ENCODE measurements around the gene ZNF362. TPM values are rescaled to one million over a fixed set of nuclear protein-coding genes. Genes with fewer than 3 reads are reported as not detected.
A peak's percentile ranks its signal among the peaks of the same experiment; 100 is the strongest.

ZNF362 gene
- total and polyA plus RNA-seq, 10 of the 15 experiments (the other 5 are each of a cell fraction or from before 2014, with no cell fraction given) = 0.74 to 22.8 (median 7.4) TPM

GRCh38 chr1:33321178-33321577 is 64.9 kb downstream of the ZNF362 start:
- BruUV-seq (replicated peaks) = no TSS peak

More at GRCh38 chr1:33321178-33321577, 64.9 kb downstream of the ZNF362 start:
- H3K4me2 ChIP-seq (ENCODE audit: control insufficient read depth, insufficient read depth) = no peak overlapping the region
- H3K4me1 ChIP-seq (ENCODE audit: control insufficient read depth, insufficient read depth, low read length) = no peaks in the 10 kb centered on the region
- 57% methylated on average over 3 of the region's 5 CpGs for WGBS (ENCODE audit: insufficient coverage, insufficient replicate concordance, low lambda C conversion rate, missing lambda C conversion rate)
- H3K9me3 ChIP-seq (replicated peaks; ENCODE audit: control insufficient read depth, insufficient read depth, low read length) = no peaks in the 10 kb centered on the region
- H3K27ac ChIP-seq (ENCODE audit: control insufficient read depth, insufficient read depth) = no peak overlapping the region
- in situ Hi-C loops (cut with MboI) (no loop called here), intact Hi-C loops (cut with micrococcal nuclease; ENCODE audit: unreplicated experiment) (no loop called here)
- DNase-seq (ENCODE audit: low read depth, low spot score) = no peak
- no peak overlapping the region for H2AFZ ChIP-seq (ENCODE audit: control insufficient read depth, low read depth, low read length)
- POLR2A ChIA-PET = no interaction called here
- peaks cover 7 to 16% of the 10 kb centered on the region in 2 experiments; a peak in 3 of 4 replicates for H3K36me3 ChIP-seq (ENCODE audit: control insufficient read depth in 2 of 2, insufficient read depth in 2 of 2, low read length in 1 of 2)
- H3K27me3 ChIP-seq (replicated peaks in 1 of 2; ENCODE audit: control insufficient read depth in 2 of 2, insufficient read depth in 2 of 2, low read length in 1 of 2) = no peaks in the 10 kb centered on the region; a peak in 2 of 4 replicates
- ATAC-seq = no peak
- TF ChIP-seq ZNF687 (IDR thresholded peaks at IDR 0.05) (no peak), ZNF24 (IDR thresholded peaks at IDR 0.05) (no peak), POLR2AphosphoS5 (IDR thresholded peaks at IDR 0.05; ENCODE audit: low read length) (no peak), CHD4 (IDR thresholded peaks at IDR 0.05) (no peak), FOXK2 (IDR thresholded peaks at IDR 0.05) (no peak), YY1 (IDR thresholded peaks at IDR 0.05; ENCODE audit: low read depth, low read length) (no peak), MAX (IDR thresholded peaks at IDR 0.05; ENCODE audit: low read depth, low read length) (no peak), SMARCA5 (IDR thresholded peaks at IDR 0.05) (no peak), CEBPZ (IDR thresholded peaks at IDR 0.05; ENCODE audit: low read depth, low read length) (no peak), NFYA (IDR thresholded peaks at IDR 0.05; ENCODE audit: borderline replicate concordance, low read depth, low read length) (no peak), EED (IDR thresholded peaks at IDR 0.05; ENCODE audit: low read depth) (no peak), MYC (IDR thresholded peaks at IDR 0.05; ENCODE audit: insufficient read depth, insufficient read length, insufficient replicate concordance, low read length, severe bottlenecking) (no peak), BMI1 (IDR thresholded peaks at IDR 0.05; ENCODE audit: borderline replicate concordance) (no peak)
- FAIRE-seq = peak; percentile 27
- H3K79me2 ChIP-seq (ENCODE audit: control insufficient read depth, insufficient read depth, low read length) = no peaks in the 10 kb centered on the region
- no peaks in the 10 kb centered on the region for H4K20me1 ChIP-seq (ENCODE audit: control insufficient read depth, insufficient read depth)
- RAD21 ChIA-PET (ENCODE audit: unreplicated experiment) = no interaction called here
- no peak overlapping the region for H3K4me3 ChIP-seq
- SMC1A ChIA-PET (ENCODE audit: uncharacterized antibody, unreplicated experiment) = interaction anchor here (0.9 kb wide), 1 partner anchor 150 kb away, joined by 3 read pairs; no protein-coding TSS in a partner anchor
- CTCF ChIA-PET = interaction anchor here (0.6 kb wide), 1 partner anchor 181 kb away, joined by 3 read pairs; no protein-coding TSS in a partner anchor
- H3K9ac ChIP-seq (ENCODE audit: control insufficient read depth, insufficient read depth, low read length) = no peak overlapping the region

All from GM12878 (cell line).